GM12874 (cell line): ENCODE results near the gene PPIP5K2.

Source experiments
- TF ChIP-seq, protein P1 (sequence below): IDR thresholded peaks from 2 replicates; pipeline ENCODE4 v1.5.1; 2011; ENCODE audit warnings: low read depth, mild to moderate bottlenecking, control low read depth, low read length, moderate library complexity; ENCODE audit not compliant: insufficient read depth

Gene PPIP5K2

DNA sequence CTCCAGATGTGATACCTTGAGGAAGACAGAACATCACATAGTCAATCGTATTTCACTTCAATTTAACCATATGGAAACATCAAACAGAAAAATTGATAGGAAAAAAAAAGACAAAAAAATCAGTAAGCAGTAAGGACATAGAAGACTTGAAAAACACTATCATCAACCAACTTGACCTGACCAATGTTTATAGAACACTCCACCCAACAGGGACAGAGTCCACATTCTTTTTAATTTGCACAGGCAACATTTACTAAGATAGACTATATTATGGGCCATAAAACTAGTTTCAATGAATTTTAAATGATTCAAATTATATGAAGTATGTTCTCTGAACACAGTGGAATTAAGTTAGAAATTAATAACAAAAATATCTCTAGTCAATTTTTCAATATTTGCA is 117.7 kb downstream of the PPIP5K2 start:
- TF ChIP-seq, protein P1, sequence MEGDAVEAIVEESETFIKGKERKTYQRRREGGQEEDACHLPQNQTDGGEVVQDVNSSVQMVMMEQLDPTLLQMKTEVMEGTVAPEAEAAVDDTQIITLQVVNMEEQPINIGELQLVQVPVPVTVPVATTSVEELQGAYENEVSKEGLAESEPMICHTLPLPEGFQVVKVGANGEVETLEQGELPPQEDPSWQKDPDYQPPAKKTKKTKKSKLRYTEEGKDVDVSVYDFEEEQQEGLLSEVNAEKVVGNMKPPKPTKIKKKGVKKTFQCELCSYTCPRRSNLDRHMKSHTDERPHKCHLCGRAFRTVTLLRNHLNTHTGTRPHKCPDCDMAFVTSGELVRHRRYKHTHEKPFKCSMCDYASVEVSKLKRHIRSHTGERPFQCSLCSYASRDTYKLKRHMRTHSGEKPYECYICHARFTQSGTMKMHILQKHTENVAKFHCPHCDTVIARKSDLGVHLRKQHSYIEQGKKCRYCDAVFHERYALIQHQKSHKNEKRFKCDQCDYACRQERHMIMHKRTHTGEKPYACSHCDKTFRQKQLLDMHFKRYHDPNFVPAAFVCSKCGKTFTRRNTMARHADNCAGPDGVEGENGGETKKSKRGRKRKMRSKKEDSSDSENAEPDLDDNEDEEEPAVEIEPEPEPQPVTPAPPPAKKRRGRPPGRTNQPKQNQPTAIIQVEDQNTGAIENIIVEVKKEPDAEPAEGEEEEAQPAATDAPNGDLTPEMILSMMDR, result no peak

DNA sequence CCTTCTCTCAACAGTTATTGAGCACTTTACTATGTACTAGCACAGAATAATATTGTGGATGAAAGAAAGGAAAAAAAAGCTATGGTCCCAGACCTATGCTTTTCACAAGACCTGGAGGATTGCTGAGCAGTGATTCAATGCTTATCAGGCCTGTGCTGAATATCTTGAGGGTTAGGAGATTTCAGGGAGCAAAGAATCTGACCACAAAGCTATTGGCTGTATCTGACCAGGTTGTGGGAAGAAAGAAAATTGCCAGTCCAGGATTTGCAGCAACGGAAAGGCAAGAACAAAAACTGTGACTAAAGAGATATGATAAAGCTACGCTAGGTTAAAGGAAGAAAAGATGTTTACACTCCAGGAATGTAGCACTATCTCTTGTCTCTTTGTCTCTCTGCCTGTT is 123.6 kb downstream of the PPIP5K2 start:
- TF ChIP-seq, protein P1, result no peak

GRCh38 chr5:103244398-103244797 is 124.3 kb downstream of the PPIP5K2 start:
- TF ChIP-seq, protein P1, result no peak

- TF ChIP-seq, protein P1, result no peak
These were observed 125.7 kb downstream of the PPIP5K2 start for GRCh38 chr5:103245761-103246160.

DNA sequence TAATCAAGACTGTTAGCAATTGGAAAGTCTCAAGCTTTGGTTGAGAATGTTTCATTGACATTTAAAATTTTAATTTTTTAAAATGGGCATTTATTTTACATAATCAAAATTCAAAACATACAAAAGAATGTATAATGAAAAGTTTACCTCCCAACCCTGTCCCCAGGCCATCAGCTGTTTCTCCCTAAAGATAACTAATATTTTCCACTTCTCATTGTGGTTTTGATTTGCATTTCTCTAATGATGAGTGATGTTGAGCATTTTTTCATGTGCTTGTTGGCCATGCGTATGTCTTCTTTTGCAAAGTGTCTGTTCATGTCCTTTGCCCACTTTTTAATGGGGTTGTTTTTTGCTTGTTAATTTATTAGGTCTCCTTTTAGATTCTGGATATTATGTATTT is 127.0 kb downstream of the PPIP5K2 start:
- TF ChIP-seq, protein P1, result no peak

DNA sequence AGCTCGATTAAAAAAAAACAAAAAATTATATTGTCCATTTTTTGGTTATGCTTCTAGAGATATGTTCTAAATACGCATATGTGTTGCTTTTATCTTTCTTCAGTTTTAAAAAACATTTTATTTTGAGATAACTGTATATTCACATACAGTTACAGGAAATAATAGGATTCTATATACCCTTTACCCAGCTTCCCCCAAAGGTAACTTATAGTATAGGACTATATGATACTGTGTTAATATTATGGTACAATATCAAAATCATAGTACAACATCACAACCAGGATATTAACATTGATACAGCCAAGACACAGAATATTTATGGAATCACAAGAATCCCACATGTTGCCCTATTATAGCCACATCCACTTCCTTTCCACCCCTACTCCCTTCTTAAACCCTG is 129.0 kb downstream of the PPIP5K2 start:
- TF ChIP-seq, protein P1, result no peak

GRCh38 chr5:103254921-103255320 is 134.8 kb downstream of the PPIP5K2 start:
- TF ChIP-seq, protein P1, result no peak

DNA sequence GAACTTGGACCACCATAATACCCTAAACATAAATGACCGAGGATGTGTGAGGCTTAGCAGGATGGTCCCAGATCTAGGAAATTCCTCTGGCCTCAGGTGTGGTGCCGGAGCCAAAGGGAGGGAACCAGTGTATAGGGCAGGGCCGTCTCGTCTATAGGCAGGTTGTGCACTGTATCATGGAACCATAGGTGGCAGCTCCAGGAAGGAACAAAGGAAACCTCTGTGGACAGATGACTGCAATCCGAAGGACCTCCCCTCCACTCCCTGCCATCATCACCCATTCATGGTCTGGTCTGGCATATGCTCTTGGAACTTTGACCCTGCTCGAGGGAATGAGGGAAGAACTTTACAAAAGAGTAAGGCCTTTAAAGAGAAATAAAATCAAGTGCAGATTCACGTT is 135.6 kb downstream of the PPIP5K2 start:
- TF ChIP-seq, protein P1, result no peak
